Measurements from ENCODE around the gene PCDHA8. TPM values are rescaled to one million over a fixed set of nuclear protein-coding genes. Genes with fewer than 3 reads are reported as not detected.

The PCDHA8 gene
- total RNA-seq, 4 donors from 2014 or later: 0.79 to 1.2 TPM; not detected in 2

- Histone ChIP-seq H3K4me3 (no peak within 1 kb of the TSS), H3K4me1 (no peaks in the 10 kb centered on the region), H3K27me3 (peaks cover 7% of the 10 kb centered on the region), H3K27ac (no peak within 1 kb of the TSS), H3K9me3 (peaks cover 4 to 24% of the 10 kb centered on the region in 2 donors), H3K36me3 (no peaks in the 10 kb centered on the region)
- 40 to 52% methylated on average over 1 to 32 of the region's 35 CpGs for WGBS, 2 donors (ENCODE audit: low coverage in 1 of 2)
- TF ChIP-seq POLR2A (IDR thresholded peaks at IDR 0.05) (no peak), CTCF (IDR thresholded peaks at IDR 0.05) (no peak), POLR2AphosphoS5 (IDR thresholded peaks at IDR 0.05) (no peak), EP300 (IDR thresholded peaks at IDR 0.05; ENCODE audit: low read depth) (no peak)
- in situ Hi-C loops (cut with MboI; ENCODE audit: low pct_ligation_motif_present in 1 of 4, low pct_unique_long_range_greater_than_20kb in 1 of 4, low sequenced_read_pairs in 3 of 4) (no loop called here), intact Hi-C loops (cut with DNase I; ENCODE audit: low total_unique reads) (no loop called here)
- DNase-seq: no peak
Measured at GRCh38 chr5:140881889-140882590, 41.1 kb downstream of the PCDHA8 start, which contains the start of gene PCDHA13. Gene PCDHA13 (plus strand): TSS chr5:140882124. CDS start chr5:140882269, 145 bp downstream.

- DNase-seq: no peak
- WGBS, 2 donors (ENCODE audit: low coverage in 1 of 2): 53 to 64% methylated on average over 4 to 12 of the region's 12 CpGs
- in situ Hi-C loops (cut with MboI; ENCODE audit: low pct_ligation_motif_present in 1 of 4, low pct_unique_long_range_greater_than_20kb in 1 of 4, low sequenced_read_pairs in 3 of 4): no loop called here
- intact Hi-C loops (cut with DNase I; ENCODE audit: low total_unique reads): no loop called here
- Histone ChIP-seq H3K4me1 (no peaks in the 10 kb centered on the region), H3K27ac (no peak overlapping the region), H3K4me3 (no peak overlapping the region), H3K36me3 (no peaks in the 10 kb centered on the region), H3K27me3 (peaks cover 4% of the 10 kb centered on the region), H3K9me3 (peaks cover 4 to 19% of the 10 kb centered on the region in 2 donors)
- TF ChIP-seq POLR2A (IDR thresholded peaks at IDR 0.05) (no peak), POLR2AphosphoS5 (IDR thresholded peaks at IDR 0.05) (no peak), EP300 (IDR thresholded peaks at IDR 0.05; ENCODE audit: low read depth) (no peak), CTCF (IDR thresholded peaks at IDR 0.05) (no peak)
Measured at GRCh38 chr5:140882591-140882899, 41.6 kb downstream of the PCDHA8 start.

GRCh38 chr5:140883373-140883772 is 42.4 kb downstream of the PCDHA8 start:
- H3K36me3 ChIP-seq: no peaks in the 10 kb centered on the region
- peaks cover 3% of the 10 kb centered on the region for H3K27me3 ChIP-seq
- 83% methylated on average over 4 to 41 of the region's 41 CpGs for WGBS, 2 donors (ENCODE audit: low coverage in 1 of 2)
- no peak overlapping the region for H3K4me3 ChIP-seq
- TF ChIP-seq POLR2A (IDR thresholded peaks at IDR 0.05): no peak
- no peak overlapping the region for H3K27ac ChIP-seq
- H3K4me1 ChIP-seq: no peaks in the 10 kb centered on the region
- in situ Hi-C loops (cut with MboI; ENCODE audit: low pct_ligation_motif_present in 1 of 4, low pct_unique_long_range_greater_than_20kb in 1 of 4, low sequenced_read_pairs in 3 of 4) (no loop called here), intact Hi-C loops (cut with DNase I; ENCODE audit: low total_unique reads) (no loop called here)
- DNase-seq: no peak
- H3K9me3 ChIP-seq: peaks cover 4 to 18% of the 10 kb centered on the region in 2 donors

GRCh38 chr5:140883927-140884697 is 43.1 kb downstream of the PCDHA8 start:
- 85% methylated on average over 79 of the region's 79 CpGs; no CpG with 5 or more reads in 1 of the 2 donors for WGBS, 2 donors (ENCODE audit: low coverage in 1 of 2)

More at GRCh38 chr5:140883927-140884697, 43.1 kb downstream of the PCDHA8 start:
- no peak for TF ChIP-seq EP300 (IDR thresholded peaks at IDR 0.05; ENCODE audit: low read depth)
- no peak for TF ChIP-seq POLR2AphosphoS5 (IDR thresholded peaks at IDR 0.05)
- TF ChIP-seq POLR2A (IDR thresholded peaks at IDR 0.05): no peak
- TF ChIP-seq CTCF (IDR thresholded peaks at IDR 0.05): no peak
- no peak for DNase-seq
- Histone ChIP-seq H3K4me3 (no peak overlapping the region), H3K27ac (no peak overlapping the region), H3K36me3 (no peaks in the 10 kb centered on the region), H3K4me1 (no peaks in the 10 kb centered on the region), H3K9me3 (peaks cover 4 to 14% of the 10 kb centered on the region in 2 donors), H3K27me3 (no peaks in the 10 kb centered on the region)
- in situ Hi-C loops (cut with MboI; ENCODE audit: low pct_ligation_motif_present in 1 of 4, low pct_unique_long_range_greater_than_20kb in 1 of 4, low sequenced_read_pairs in 3 of 4): no loop called here
- intact Hi-C loops (cut with DNase I; ENCODE audit: low total_unique reads): no loop called here

Other genes with a start within 250 kb of the PCDHA8 start
- gene CD14, start 208.0 kb upstream of the PCDHA8 start, total RNA-seq: 10 to 100 TPM in 3 of 4 donors, 1 to 10 TPM in 1; 3.6 to 92.4 (median 45.6) TPM
- 10 to 100 TPM in 3 of 4 donors, under 1 TPM in 1; 0.75 to 99.2 (median 40.2) TPM for gene TMCO6, start 201.7 kb upstream of the PCDHA8 start, total RNA-seq
- gene NDUFA2, start 193.6 kb upstream of the PCDHA8 start, total RNA-seq: 100 to 1,000 TPM in 2 of 4 donors, 10 to 100 TPM in 2; 70.8 to 586 (median 90.7) TPM
- gene IK, start 193.4 kb upstream of the PCDHA8 start, total RNA-seq: 100 to 1,000 TPM in 2 of 4 donors, 10 to 100 TPM in 2; 70.8 to 147 (median 100) TPM
- gene WDR55, start 176.3 kb upstream of the PCDHA8 start, total RNA-seq: 10 to 100 TPM; 33.3 to 76.6 (median 36.1) TPM
- gene DND1, start 167.6 kb upstream of the PCDHA8 start, total RNA-seq: 1 to 10 TPM in 3 of 4 donors, under 1 TPM in 1; 0.40 to 4.9 (median 2.3) TPM
- gene HARS1, start 149.8 kb upstream of the PCDHA8 start, total RNA-seq: 10 to 100 TPM; 39.6 to 51.6 (median 43.9) TPM
- 10 to 100 TPM; 30.3 to 60.6 (median 41.4) TPM for gene HARS2, start 149.7 kb upstream of the PCDHA8 start, total RNA-seq
- gene ZMAT2, start 140.7 kb upstream of the PCDHA8 start, total RNA-seq: 10 to 100 TPM in 3 of 4 donors, 1 to 10 TPM in 1; 6.7 to 41.3 (median 23.1) TPM
- gene PCDHA1, start 55.0 kb upstream of the PCDHA8 start, total RNA-seq: under 1 TPM in 1 of 4 donors, not detected in 3; 0.14 TPM
- gene PCDHA2, start 46.3 kb upstream of the PCDHA8 start, total RNA-seq: under 1 TPM in 2 of 4 donors, not detected in 2; 0.14 to 0.32 TPM
- gene PCDHA3, start 40.1 kb upstream of the PCDHA8 start, total RNA-seq: 1 to 10 TPM in 1 of 4 donors, under 1 TPM in 2, not detected in 1; 0.32 to 8.8 (median 0.41) TPM
- gene PCDHA4, start 34.1 kb upstream of the PCDHA8 start, total RNA-seq: 1 to 10 TPM in 3 of 4 donors, under 1 TPM in 1; 0.79 to 7.9 (median 2.4) TPM
- under 1 TPM in 2 of 4 donors, not detected in 2; 0.79 to 0.96 TPM for gene PCDHA5, start 19.6 kb upstream of the PCDHA8 start, total RNA-seq
- gene PCDHA6, start 13.2 kb upstream of the PCDHA8 start, total RNA-seq: 1 to 10 TPM in 2 of 4 donors, under 1 TPM in 1, not detected in 1; 0.64 to 3.0 (median 1.2) TPM
- 1 to 10 TPM in 2 of 4 donors, under 1 TPM in 1, not detected in 1; 0.37 to 1.4 (median 1.1) TPM for gene PCDHA7, start 6.9 kb upstream of the PCDHA8 start, total RNA-seq
- gene PCDHA9, start 7.2 kb downstream of the PCDHA8 start, total RNA-seq: under 1 TPM; 0.37 to 1.00 (median 0.58) TPM
- gene PCDHA10, start 14.7 kb downstream of the PCDHA8 start, total RNA-seq: under 1 TPM in 2 of 4 donors, not detected in 2; 0.68 to 0.79 TPM
- 1 to 10 TPM in 1 of 4 donors, under 1 TPM in 1, not detected in 2; 0.48 to 1.2 TPM for gene PCDHA11, start 27.8 kb downstream of the PCDHA8 start, total RNA-seq
- under 1 TPM in 3 of 4 donors, not detected in 1; 0.55 to 0.80 (median 0.64) TPM for gene PCDHA12, start 34.1 kb downstream of the PCDHA8 start, total RNA-seq
- under 1 TPM in 2 of 4 donors, not detected in 2; 0.32 to 0.55 TPM for gene PCDHA13, start 40.9 kb downstream of the PCDHA8 start, total RNA-seq
- gene PCDHAC1, start 85.1 kb downstream of the PCDHA8 start, total RNA-seq: under 1 TPM in 3 of 4 donors, not detected in 1; 0.37 to 0.82 (median 0.48) TPM
- under 1 TPM in 2 of 4 donors, not detected in 2; 0.41 to 0.48 TPM for gene PCDHAC2, start 125.3 kb downstream of the PCDHA8 start, total RNA-seq
- gene PCDHB1, start 210.2 kb downstream of the PCDHA8 start, total RNA-seq: not detected

Data from transverse colon (tissue), 4 donors.